ENCODE data around the gene PREP.

DNA sequence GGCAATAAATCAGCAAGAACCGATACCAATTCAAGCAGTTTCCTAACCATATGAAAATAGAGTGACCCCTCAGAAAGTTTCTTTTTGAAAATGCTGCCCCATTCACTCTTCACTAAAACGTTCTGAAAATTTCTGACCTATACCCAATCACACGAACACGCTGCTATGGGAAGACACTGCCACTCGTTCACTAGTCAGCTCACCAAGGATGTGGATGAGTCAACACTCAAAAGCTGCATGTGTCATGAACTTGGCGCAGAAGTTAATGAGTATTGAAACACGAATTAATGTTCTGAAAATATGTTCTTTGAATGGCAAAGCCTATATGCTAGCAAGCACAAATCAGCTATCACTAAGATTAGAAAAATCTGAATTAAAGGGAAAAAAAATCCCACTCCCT is 84.2 kb downstream of the PREP start:
- TF ChIP-seq, protein P1, sequence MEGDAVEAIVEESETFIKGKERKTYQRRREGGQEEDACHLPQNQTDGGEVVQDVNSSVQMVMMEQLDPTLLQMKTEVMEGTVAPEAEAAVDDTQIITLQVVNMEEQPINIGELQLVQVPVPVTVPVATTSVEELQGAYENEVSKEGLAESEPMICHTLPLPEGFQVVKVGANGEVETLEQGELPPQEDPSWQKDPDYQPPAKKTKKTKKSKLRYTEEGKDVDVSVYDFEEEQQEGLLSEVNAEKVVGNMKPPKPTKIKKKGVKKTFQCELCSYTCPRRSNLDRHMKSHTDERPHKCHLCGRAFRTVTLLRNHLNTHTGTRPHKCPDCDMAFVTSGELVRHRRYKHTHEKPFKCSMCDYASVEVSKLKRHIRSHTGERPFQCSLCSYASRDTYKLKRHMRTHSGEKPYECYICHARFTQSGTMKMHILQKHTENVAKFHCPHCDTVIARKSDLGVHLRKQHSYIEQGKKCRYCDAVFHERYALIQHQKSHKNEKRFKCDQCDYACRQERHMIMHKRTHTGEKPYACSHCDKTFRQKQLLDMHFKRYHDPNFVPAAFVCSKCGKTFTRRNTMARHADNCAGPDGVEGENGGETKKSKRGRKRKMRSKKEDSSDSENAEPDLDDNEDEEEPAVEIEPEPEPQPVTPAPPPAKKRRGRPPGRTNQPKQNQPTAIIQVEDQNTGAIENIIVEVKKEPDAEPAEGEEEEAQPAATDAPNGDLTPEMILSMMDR (IDR thresholded peaks at IDR 0.05): no peak
- TF ChIP-seq POLR2A (IDR thresholded peaks at IDR 0.05): no peak
